Duodenal mucosa (tissue), 2 donors: ENCODE data around the gene TNRC18.

Source experiments
- H3K27ac ChIP-seq: one replicate; pipeline ENCODE4 v1.7.0; 2013; ENCODE audit warnings: low read depth, low read length
- H3K27me3 ChIP-seq, 2 donors: one replicate each; pipeline ENCODE4 v1.7.0; 2013; ENCODE audit warnings: low read length in 2 of 2, control low read depth in 1 of 2; ENCODE audit not compliant: insufficient read depth in 2 of 2, control insufficient read depth in 1 of 2
- H3K36me3 ChIP-seq, 2 donors: one replicate each; pipeline ENCODE4 v1.7.0; 2013; ENCODE audit warnings: low read length in 2 of 2, control low read depth in 1 of 2; ENCODE audit not compliant: insufficient read depth in 2 of 2, control insufficient read depth in 1 of 2
- H3K4me1 ChIP-seq, 2 donors: one replicate each; pipeline ENCODE4 v1.7.0; 2013; ENCODE audit warnings: low read length in 2 of 2, control low read depth in 1 of 2; ENCODE audit not compliant: insufficient read depth in 2 of 2, control insufficient read depth in 1 of 2
- H3K4me3 ChIP-seq, 2 donors: one replicate each; pipeline ENCODE4 v1.7.0; 2013; ENCODE audit warnings: low read length in 2 of 2, low read depth in 1 of 2
- H3K9ac ChIP-seq, 2 donors: one replicate each; pipeline ENCODE4 v1.7.0; 2013; ENCODE audit warnings: low read length in 2 of 2, low read depth in 1 of 2
- H3K9me3 ChIP-seq, 2 donors: one replicate each; pipeline ENCODE4 v1.7.0; 2013; ENCODE audit warnings: low read length in 2 of 2, control low read depth in 1 of 2; ENCODE audit not compliant: control insufficient read depth in 1 of 2

The TNRC18 gene

GRCh38 chr7:5463031-5463430, 39.4 kb upstream of the TNRC18 start:
- H3K4me1 ChIP-seq: no peaks in the 10 kb centered on the region
- no peak overlapping the region for H3K9ac ChIP-seq
- no peaks in the 10 kb centered on the region for H3K27me3 ChIP-seq
- H3K36me3 ChIP-seq: no peaks in the 10 kb centered on the region
- H3K9me3 ChIP-seq: no peaks in the 10 kb centered on the region
- no peak overlapping the region for H3K4me3 ChIP-seq
- H3K27ac ChIP-seq: no peak overlapping the region

DNA sequence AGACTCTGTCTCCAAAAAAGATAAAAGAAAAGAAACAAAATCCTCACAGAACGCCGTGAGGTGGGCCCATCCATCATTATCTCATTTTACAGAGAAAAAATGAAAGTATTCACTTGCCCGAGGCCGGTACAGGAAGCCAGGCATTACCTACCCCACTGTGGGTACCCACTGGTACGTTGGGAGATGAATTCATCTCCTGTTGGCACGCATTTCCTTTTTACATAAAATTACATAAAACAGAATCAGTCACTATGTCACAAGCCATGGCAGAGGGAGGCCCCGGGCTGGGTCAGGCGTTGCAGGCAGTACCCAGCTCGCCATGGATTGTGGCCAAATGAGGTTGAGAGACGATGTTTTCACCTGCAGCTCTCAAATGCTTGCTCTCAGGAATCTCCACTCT, 38.6 kb upstream of the TNRC18 start:
- no peaks in the 10 kb centered on the region for H3K27me3 ChIP-seq
- H3K27ac ChIP-seq: no peak overlapping the region
- no peaks in the 10 kb centered on the region for H3K36me3 ChIP-seq
- H3K4me1 ChIP-seq: no peaks in the 10 kb centered on the region
- no peak overlapping the region for H3K4me3 ChIP-seq
- H3K9ac ChIP-seq: no peak overlapping the region
- H3K9me3 ChIP-seq: no peaks in the 10 kb centered on the region

DNA sequence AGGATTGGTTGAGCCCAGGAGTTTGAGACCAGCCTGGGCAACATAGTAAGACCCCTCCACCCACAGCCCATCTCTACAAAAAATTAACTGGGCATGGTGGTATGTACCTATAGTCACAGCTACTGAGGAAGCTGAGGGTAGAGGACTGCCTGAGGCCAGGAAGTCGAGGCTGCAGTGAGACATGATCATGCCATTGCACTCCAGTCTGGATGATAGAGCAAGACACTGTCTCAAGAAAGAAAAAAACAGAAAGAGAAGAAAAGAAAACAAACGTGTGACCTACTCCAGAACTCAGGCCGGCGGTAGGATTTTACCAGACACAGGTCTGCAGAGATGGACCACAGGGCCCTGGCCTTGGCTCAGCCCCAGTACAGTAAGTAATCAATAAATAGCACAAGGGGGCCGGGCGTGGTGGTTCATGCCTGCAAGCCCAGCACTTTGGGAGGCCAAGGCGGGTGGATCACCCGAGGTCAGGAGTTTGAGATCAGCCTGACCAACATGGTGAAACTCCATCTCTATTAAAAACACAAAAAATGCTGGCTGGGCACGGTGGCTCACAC, 35.4 kb upstream of the TNRC18 start:
- Histone ChIP-seq H3K4me3 (no peak overlapping the region), H3K4me1 (no peaks in the 10 kb centered on the region), H3K36me3 (no peaks in the 10 kb centered on the region), H3K9me3 (no peaks in the 10 kb centered on the region), H3K27ac (no peak overlapping the region), H3K9ac (no peak overlapping the region), H3K27me3 (no peaks in the 10 kb centered on the region)

DNA sequence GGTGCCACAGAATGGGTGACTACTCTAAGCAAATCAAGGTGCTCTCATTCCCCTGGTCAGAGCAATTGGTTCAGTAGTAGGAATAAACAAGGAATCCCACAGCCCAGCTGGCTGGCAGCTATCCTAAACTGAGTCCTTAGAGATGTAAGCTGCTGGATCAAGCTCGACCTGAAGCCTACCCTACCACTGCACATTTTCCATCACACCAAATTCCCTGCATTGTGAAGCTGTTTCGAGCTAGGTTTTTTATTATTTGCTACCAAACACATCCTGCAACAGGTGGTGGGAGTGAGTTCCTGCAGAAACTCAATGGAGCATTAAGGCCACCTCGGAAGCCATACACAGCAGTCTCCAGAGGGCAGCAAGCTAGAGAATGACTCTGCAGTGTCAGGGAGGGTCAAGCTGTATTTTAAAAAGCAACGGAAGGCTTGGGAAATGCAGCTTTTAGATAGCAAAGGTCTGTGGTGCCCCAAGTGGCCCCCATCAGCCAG, 33.7 kb upstream of the TNRC18 start:
- Histone ChIP-seq H3K36me3 (no peaks in the 10 kb centered on the region), H3K4me3 (no peak overlapping the region), H3K9ac (no peak overlapping the region), H3K27ac (no peak overlapping the region), H3K27me3 (no peaks in the 10 kb centered on the region), H3K9me3 (no peaks in the 10 kb centered on the region), H3K4me1 (no peaks in the 10 kb centered on the region)

DNA sequence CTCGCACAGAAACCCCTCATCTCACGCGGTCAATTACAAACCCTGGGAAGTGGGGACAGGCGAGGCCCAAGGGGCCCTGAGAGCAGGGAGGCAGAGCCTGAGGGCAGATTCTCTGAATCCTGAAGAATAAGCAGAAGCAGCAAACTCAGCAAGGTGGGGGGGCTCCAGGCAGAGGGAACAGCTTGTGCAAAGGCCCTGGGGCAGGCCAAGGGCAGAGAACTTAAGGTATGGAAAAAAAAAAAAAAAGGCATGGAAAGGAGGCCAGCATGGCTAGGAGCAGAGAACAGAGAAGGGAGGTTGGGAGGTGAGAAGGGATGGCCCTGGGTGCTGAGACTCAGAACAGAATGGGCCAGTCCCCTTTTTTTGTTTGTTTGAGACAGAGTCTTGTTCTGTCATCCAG, 32.8 kb upstream of the TNRC18 start:
- no peak overlapping the region for H3K27ac ChIP-seq

GRCh38 chr7:5455581-5456219, 32.1 kb upstream of the TNRC18 start:
- Histone ChIP-seq H3K36me3 (no peaks in the 10 kb centered on the region), H3K9ac (no peak overlapping the region), H3K4me1 (no peaks in the 10 kb centered on the region), H3K27ac (no peak overlapping the region), H3K27me3 (no peaks in the 10 kb centered on the region), H3K4me3 (no peak overlapping the region), H3K9me3 (no peaks in the 10 kb centered on the region)

More for the DNA sequence above, 32.8 kb upstream of the TNRC18 start:
- Histone ChIP-seq H3K9ac (no peak overlapping the region), H3K27me3 (no peaks in the 10 kb centered on the region), H3K4me3 (no peak overlapping the region), H3K9me3 (no peaks in the 10 kb centered on the region), H3K4me1 (no peaks in the 10 kb centered on the region), H3K36me3 (no peaks in the 10 kb centered on the region)

- Histone ChIP-seq H3K9me3 (no peaks in the 10 kb centered on the region), H3K4me1 (no peaks in the 10 kb centered on the region), H3K27me3 (no peaks in the 10 kb centered on the region), H3K4me3 (no peak overlapping the region), H3K36me3 (no peaks in the 10 kb centered on the region), H3K27ac (no peak overlapping the region), H3K9ac (no peak overlapping the region)
Observed at GRCh38 chr7:5455175-5455574, 31.5 kb upstream of the TNRC18 start.

GRCh38 chr7:5454485-5454884, 30.9 kb upstream of the TNRC18 start:
- H3K4me1 ChIP-seq: no peaks in the 10 kb centered on the region

DNA sequence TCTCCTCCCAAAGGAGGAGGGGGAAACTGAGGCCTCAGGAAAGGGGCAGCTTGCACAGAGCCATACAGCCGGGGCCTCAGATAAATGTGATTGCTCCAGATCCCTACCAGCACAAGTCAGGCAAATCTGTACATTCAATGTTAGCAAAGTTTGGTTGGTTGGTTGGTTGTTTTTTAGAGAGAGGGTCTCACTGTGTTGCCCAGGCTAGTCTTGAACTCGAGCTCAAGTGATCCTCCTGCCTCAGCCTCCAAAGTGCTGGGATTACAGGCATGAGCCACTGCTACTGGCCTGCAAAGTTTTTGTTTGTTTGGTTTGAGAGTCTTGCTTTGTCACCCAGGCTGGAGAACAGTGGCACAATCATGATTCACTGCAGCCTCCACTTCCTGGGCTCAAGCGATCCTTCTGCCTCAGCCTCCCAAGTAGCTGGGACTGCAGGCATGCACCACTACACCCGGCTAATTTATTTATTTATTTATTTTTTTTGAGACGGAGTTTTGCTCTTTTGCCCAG, 30.0 kb upstream of the TNRC18 start:
- H3K4me1 ChIP-seq: no peaks in the 10 kb centered on the region
- H3K27ac ChIP-seq: no peak overlapping the region
- no peak overlapping the region for H3K4me3 ChIP-seq
- H3K9me3 ChIP-seq: no peaks in the 10 kb centered on the region
- no peaks in the 10 kb centered on the region for H3K36me3 ChIP-seq
- H3K9ac ChIP-seq: no peak overlapping the region
- no peaks in the 10 kb centered on the region for H3K27me3 ChIP-seq

More at GRCh38 chr7:5454485-5454884, 30.9 kb upstream of the TNRC18 start:
- Histone ChIP-seq H3K27ac (no peak overlapping the region), H3K4me3 (no peak overlapping the region), H3K27me3 (no peaks in the 10 kb centered on the region), H3K36me3 (no peaks in the 10 kb centered on the region), H3K9me3 (no peaks in the 10 kb centered on the region), H3K9ac (no peak overlapping the region)

- Histone ChIP-seq H3K4me3 (no peak overlapping the region), H3K9ac (no peak overlapping the region), H3K9me3 (no peaks in the 10 kb centered on the region), H3K36me3 (no peaks in the 10 kb centered on the region), H3K27ac (no peak overlapping the region), H3K27me3 (no peaks in the 10 kb centered on the region), H3K4me1 (no peaks in the 10 kb centered on the region)
Observed at GRCh38 chr7:5452937-5453540, 29.4 kb upstream of the TNRC18 start.
